ENCODE measurements around the gene CCNB1IP1.

GRCh38 chr14:20347747-20348146, 14.7 kb upstream of the CCNB1IP1 start:
- TF ChIP-seq, protein P1, sequence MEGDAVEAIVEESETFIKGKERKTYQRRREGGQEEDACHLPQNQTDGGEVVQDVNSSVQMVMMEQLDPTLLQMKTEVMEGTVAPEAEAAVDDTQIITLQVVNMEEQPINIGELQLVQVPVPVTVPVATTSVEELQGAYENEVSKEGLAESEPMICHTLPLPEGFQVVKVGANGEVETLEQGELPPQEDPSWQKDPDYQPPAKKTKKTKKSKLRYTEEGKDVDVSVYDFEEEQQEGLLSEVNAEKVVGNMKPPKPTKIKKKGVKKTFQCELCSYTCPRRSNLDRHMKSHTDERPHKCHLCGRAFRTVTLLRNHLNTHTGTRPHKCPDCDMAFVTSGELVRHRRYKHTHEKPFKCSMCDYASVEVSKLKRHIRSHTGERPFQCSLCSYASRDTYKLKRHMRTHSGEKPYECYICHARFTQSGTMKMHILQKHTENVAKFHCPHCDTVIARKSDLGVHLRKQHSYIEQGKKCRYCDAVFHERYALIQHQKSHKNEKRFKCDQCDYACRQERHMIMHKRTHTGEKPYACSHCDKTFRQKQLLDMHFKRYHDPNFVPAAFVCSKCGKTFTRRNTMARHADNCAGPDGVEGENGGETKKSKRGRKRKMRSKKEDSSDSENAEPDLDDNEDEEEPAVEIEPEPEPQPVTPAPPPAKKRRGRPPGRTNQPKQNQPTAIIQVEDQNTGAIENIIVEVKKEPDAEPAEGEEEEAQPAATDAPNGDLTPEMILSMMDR (IDR thresholded peaks at IDR 0.05) = no peak
- TF ChIP-seq ZFX (IDR thresholded peaks at IDR 0.05; ENCODE audit: borderline replicate concordance) = no peak

All from 22Rv1 (cell line).